Fibroblast of mammary gland (primary cell): ENCODE measurements around the gene PKD1L1.
A peak's percentile ranks its signal among the peaks of the same experiment; 100 is the strongest.

Source experiments
- DNase-seq: peaks from one replicate; pipeline ENCODE4 v3.0.0-alpha.2; 2010; ENCODE audit warnings: low read depth
- H3K4me3 ChIP-seq: 2 replicates; pipeline ENCODE4 v1.5.1; 2011; ENCODE audit warnings: low read depth, mild to moderate bottlenecking, low read length, moderate library complexity; ENCODE audit not compliant: control insufficient read depth
- TF ChIP-seq, protein P1 (sequence below): conservative IDR thresholded peaks from 2 replicates; pipeline ENCODE4 v1.5.1; 2011; ENCODE audit warnings: low read depth, low read length, inconsistent platforms; ENCODE audit not compliant: control insufficient read depth, insufficient read depth

Gene PKD1L1

GRCh38 chr7:47826754-47827153 is 121.5 kb downstream of the PKD1L1 start:
- TF ChIP-seq, protein P1, sequence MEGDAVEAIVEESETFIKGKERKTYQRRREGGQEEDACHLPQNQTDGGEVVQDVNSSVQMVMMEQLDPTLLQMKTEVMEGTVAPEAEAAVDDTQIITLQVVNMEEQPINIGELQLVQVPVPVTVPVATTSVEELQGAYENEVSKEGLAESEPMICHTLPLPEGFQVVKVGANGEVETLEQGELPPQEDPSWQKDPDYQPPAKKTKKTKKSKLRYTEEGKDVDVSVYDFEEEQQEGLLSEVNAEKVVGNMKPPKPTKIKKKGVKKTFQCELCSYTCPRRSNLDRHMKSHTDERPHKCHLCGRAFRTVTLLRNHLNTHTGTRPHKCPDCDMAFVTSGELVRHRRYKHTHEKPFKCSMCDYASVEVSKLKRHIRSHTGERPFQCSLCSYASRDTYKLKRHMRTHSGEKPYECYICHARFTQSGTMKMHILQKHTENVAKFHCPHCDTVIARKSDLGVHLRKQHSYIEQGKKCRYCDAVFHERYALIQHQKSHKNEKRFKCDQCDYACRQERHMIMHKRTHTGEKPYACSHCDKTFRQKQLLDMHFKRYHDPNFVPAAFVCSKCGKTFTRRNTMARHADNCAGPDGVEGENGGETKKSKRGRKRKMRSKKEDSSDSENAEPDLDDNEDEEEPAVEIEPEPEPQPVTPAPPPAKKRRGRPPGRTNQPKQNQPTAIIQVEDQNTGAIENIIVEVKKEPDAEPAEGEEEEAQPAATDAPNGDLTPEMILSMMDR, result no peak
- H3K4me3 ChIP-seq, result no peak overlapping the region
- DNase-seq, result no peak

- TF ChIP-seq, protein P1, result no peak
- DNase-seq, result no peak
- H3K4me3 ChIP-seq, result no peak overlapping the region
Measured at GRCh38 chr7:47819607-47819920, 128.7 kb downstream of the PKD1L1 start.

- no peak overlapping the region for H3K4me3 ChIP-seq
- DNase-seq, result peak; percentile 80
- TF ChIP-seq, protein P1, result peak; percentile 98
Measured at GRCh38 chr7:47818796-47819606, 129.3 kb downstream of the PKD1L1 start.

DNA sequence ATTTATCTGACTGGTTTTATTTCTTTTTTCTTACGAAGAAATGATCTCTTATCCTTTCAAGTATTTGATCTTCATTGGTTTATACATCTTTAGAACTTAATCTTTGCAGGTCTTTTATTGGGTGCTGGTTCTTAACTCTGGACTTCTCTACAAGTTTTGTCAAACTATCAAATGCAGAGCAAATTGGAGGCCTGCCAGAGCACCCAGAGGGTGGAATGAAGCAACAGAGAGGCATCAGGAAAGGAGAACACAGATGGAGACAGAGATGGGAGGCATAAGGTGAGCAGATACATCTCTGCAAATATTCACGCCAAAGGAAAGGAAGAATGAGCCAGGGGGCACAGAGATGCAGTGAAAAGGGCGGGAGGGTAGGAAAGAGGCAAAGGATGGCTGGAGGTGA is 130.3 kb downstream of the PKD1L1 start:
- TF ChIP-seq, protein P1, result no peak
- DNase-seq, result no peak
- no peak overlapping the region for H3K4me3 ChIP-seq

DNA sequence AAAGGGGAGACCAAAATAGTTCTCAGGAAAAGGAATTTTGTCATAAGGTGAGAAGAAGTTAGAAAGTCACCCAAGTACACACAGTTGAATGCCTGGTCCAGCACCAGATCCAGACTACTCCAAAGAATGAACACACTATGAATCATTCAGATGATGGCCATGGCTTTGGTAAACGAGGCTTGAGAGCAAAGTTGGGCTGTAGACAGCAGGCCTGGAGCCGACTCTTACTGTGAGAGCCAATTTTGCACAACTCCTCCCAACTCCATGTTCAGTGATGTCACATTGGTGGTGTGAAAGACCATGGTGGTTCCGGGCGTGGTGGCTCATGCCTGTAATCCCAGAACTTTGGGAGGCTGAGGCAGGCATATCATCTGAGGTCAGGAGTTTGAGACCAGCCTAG is 131.6 kb downstream of the PKD1L1 start:
- no peak overlapping the region for H3K4me3 ChIP-seq
- DNase-seq, result peak; percentile 87
- TF ChIP-seq, protein P1, result no peak

- TF ChIP-seq, protein P1, result no peak
- no peak overlapping the region for H3K4me3 ChIP-seq
- DNase-seq, result no peak
Measured at GRCh38 chr7:47815867-47816266, 132.4 kb downstream of the PKD1L1 start.
